Measurements from ENCODE around the gene LRRC4C. TPM values are rescaled to one million over a fixed set of nuclear protein-coding genes. Genes with fewer than 3 reads are reported as not detected.
A peak's percentile ranks its signal among the peaks of the same experiment; 100 is the strongest.

LRRC4C gene
- total RNA-seq, 4 donors from 2014 or later = 0.19 to 1.1 TPM; not detected in 2

DNA sequence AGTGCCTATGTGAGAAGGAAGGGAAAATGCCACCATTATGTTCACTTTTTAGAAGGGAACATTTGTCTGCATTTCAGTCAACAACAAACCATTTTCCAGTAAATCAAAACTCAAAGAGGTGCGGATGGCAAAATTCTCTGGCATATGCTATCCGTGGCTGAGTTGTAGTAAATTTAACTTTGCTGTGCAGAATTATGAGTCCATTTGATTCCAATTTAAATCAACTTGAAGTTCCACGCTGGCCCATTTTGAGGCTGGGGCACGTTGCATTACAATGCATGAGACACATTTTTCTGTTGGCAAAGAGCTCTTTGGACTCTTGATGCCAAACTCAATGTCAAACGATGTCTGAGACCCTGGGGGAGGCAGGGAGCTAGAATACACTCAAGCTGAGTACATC lies 211.8 kb downstream of the LRRC4C start:
- 53 to 62% methylated on average over 5 of the region's 5 CpGs for WGBS, 2 donors
- no peak overlapping the region for H3K4me3 ChIP-seq (ENCODE audit: low read depth, poor library complexity, severe bottlenecking)
- intact Hi-C loops (cut with DNase I; ENCODE audit: low total_unique reads) = no loop called here
- no peak for DNase-seq (ENCODE audit: low spot score in 2 of 2)
- TF ChIP-seq POLR2A (IDR thresholded peaks at IDR 0.05) = no peak
- TF ChIP-seq, protein P1, sequence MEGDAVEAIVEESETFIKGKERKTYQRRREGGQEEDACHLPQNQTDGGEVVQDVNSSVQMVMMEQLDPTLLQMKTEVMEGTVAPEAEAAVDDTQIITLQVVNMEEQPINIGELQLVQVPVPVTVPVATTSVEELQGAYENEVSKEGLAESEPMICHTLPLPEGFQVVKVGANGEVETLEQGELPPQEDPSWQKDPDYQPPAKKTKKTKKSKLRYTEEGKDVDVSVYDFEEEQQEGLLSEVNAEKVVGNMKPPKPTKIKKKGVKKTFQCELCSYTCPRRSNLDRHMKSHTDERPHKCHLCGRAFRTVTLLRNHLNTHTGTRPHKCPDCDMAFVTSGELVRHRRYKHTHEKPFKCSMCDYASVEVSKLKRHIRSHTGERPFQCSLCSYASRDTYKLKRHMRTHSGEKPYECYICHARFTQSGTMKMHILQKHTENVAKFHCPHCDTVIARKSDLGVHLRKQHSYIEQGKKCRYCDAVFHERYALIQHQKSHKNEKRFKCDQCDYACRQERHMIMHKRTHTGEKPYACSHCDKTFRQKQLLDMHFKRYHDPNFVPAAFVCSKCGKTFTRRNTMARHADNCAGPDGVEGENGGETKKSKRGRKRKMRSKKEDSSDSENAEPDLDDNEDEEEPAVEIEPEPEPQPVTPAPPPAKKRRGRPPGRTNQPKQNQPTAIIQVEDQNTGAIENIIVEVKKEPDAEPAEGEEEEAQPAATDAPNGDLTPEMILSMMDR (IDR thresholded peaks at IDR 0.05) = no peak

DNA sequence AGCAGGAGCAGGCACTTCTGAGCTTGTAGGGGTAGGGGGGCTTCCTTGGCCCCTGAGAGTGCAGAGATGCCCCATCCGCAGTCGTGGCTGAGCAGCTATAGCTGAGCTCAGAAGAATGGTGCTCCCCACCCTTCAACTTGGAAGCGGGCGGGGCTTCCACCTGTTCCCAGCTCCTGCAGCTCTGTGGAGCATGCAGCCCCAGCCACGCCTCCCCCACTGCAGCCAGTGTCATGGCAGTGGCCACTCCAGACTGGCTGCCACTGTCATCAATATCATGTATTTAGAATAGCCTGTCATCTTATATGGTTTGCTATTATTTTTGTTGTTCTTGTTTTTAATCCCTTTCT lies 213.1 kb downstream of the LRRC4C start:
- intact Hi-C loops (cut with DNase I; ENCODE audit: low total_unique reads) = no loop called here
- DNase-seq (ENCODE audit: low spot score in 2 of 2) = peak in 1 of 2 donors; percentile 64
- 79 to 96% methylated on average over 5 of the region's 5 CpGs for WGBS, 2 donors
- TF ChIP-seq, protein P1 (IDR thresholded peaks at IDR 0.05) = no peak
- TF ChIP-seq POLR2A (IDR thresholded peaks at IDR 0.05) = no peak
- H3K4me3 ChIP-seq (ENCODE audit: low read depth, poor library complexity, severe bottlenecking) = no peak overlapping the region

GRCh38 chr11:41245704-41246398 lies 213.6 kb downstream of the LRRC4C start:
- TF ChIP-seq, protein P1 (IDR thresholded peaks at IDR 0.05) = no peak
- TF ChIP-seq POLR2A (IDR thresholded peaks at IDR 0.05) = no peak
- DNase-seq (ENCODE audit: low spot score in 2 of 2) = peak in 1 of 2 donors; percentile 68
- no peak overlapping the region for H3K4me3 ChIP-seq (ENCODE audit: low read depth, poor library complexity, severe bottlenecking)
- WGBS, 2 donors = 91 to 96% methylated on average over 10 of the region's 10 CpGs
- intact Hi-C loops (cut with DNase I; ENCODE audit: low total_unique reads) = no loop called here

GRCh38 chr11:41245184-41245583 lies 214.3 kb downstream of the LRRC4C start:
- intact Hi-C loops (cut with DNase I; ENCODE audit: low total_unique reads) = no loop called here
- peak in 1 of 2 donors; percentile 72 for DNase-seq (ENCODE audit: low spot score in 2 of 2)
- no peak overlapping the region for H3K4me3 ChIP-seq (ENCODE audit: low read depth, poor library complexity, severe bottlenecking)
- 79 to 81% methylated on average over 10 of the region's 10 CpGs for WGBS, 2 donors
- TF ChIP-seq POLR2A (IDR thresholded peaks at IDR 0.05) = no peak
- TF ChIP-seq, protein P1 (IDR thresholded peaks at IDR 0.05) = no peak

GRCh38 chr11:41237382-41237781 lies 222.1 kb downstream of the LRRC4C start:
- 60 to 61% methylated on average over 6 of the region's 6 CpGs for WGBS, 2 donors

More at GRCh38 chr11:41237382-41237781, 222.1 kb downstream of the LRRC4C start:
- H3K4me3 ChIP-seq (ENCODE audit: low read depth, poor library complexity, severe bottlenecking) = no peak overlapping the region
- no peak for TF ChIP-seq POLR2A (IDR thresholded peaks at IDR 0.05)
- TF ChIP-seq, protein P1 (IDR thresholded peaks at IDR 0.05) = no peak
- no peak for DNase-seq (ENCODE audit: low spot score in 2 of 2)
- intact Hi-C loops (cut with DNase I; ENCODE audit: low total_unique reads) = no loop called here
